Pulmonary artery endothelial cell (primary cell): ENCODE results near the gene ZMIZ2. TPM values are rescaled to one million over a fixed set of nuclear protein-coding genes. Genes with fewer than 3 reads are reported as not detected.
"Not testable (repeated sequence)": the region's sequence is repeated elsewhere in the genome, so short reads cannot be mapped to it uniquely, and the experiment has no call there.

Source experiments
- DNase-seq: peaks from one replicate; pipeline ENCODE4 v3.0.0-alpha.2; 2011; ENCODE audit warnings: low read depth, low spot score
- total RNA-seq: library from RNA; depleted of rRNA; stranded (reverse); fragments of >200 nt; gene quantifications from 2 replicates; pipeline ENCODE4 v1.2.3, GENCODE V29; 2014

ZMIZ2 gene
- total RNA-seq: 10.3 and 10.9 TPM in 2 replicates

- peak; percentile 43 for DNase-seq
Measured at GRCh38 chr7:44748045-44748947, at the start of gene ZMIZ2. TSS of gene ZMIZ2 (plus strand) at chr7:44748847. CDS start at chr7:44756250, 7,403 bp downstream.

GRCh38 chr7:44699598-44699997 is 49.0 kb upstream of the ZMIZ2 start:
- not testable (repeated sequence) for DNase-seq

- no peak for DNase-seq
Measured at GRCh38 chr7:44700322-44700721, 48.3 kb upstream of the ZMIZ2 start.

GRCh38 chr7:44703391-44703790 is 45.3 kb upstream of the ZMIZ2 start:
- not testable (repeated sequence) for DNase-seq

GRCh38 chr7:44703921-44704320 is 44.7 kb upstream of the ZMIZ2 start:
- no peak for DNase-seq

- no peak for DNase-seq
Measured at GRCh38 chr7:44705434-44705833, 43.2 kb upstream of the ZMIZ2 start.

GRCh38 chr7:44706788-44707557 is 41.7 kb upstream of the ZMIZ2 start:
- DNase-seq: no peak

- DNase-seq: no peak
Measured at GRCh38 chr7:44707558-44708230, 41.0 kb upstream of the ZMIZ2 start.

- no peak for DNase-seq
Measured at GRCh38 chr7:44709011-44709915, 39.4 kb upstream of the ZMIZ2 start.

GRCh38 chr7:44709945-44710596 is 38.6 kb upstream of the ZMIZ2 start:
- no peak for DNase-seq

- DNase-seq: no peak
Measured at GRCh38 chr7:44711528-44711927, 37.1 kb upstream of the ZMIZ2 start.

GRCh38 chr7:44712012-44712411 is 36.6 kb upstream of the ZMIZ2 start:
- no peak for DNase-seq

GRCh38 chr7:44713141-44713540 is 35.5 kb upstream of the ZMIZ2 start:
- DNase-seq: no peak

- no peak for DNase-seq
Measured at GRCh38 chr7:44713680-44714335, 34.8 kb upstream of the ZMIZ2 start.

- no peak for DNase-seq
Measured at GRCh38 chr7:44716205-44716604, 32.4 kb upstream of the ZMIZ2 start.

- no peak for DNase-seq
Measured at GRCh38 chr7:44720301-44720700, 28.3 kb upstream of the ZMIZ2 start.

GRCh38 chr7:44724276-44724675 is 24.4 kb upstream of the ZMIZ2 start:
- DNase-seq: no peak

GRCh38 chr7:44726250-44726649 is 22.4 kb upstream of the ZMIZ2 start:
- DNase-seq: not testable (repeated sequence)

GRCh38 chr7:44727158-44727936 is 21.3 kb upstream of the ZMIZ2 start:
- peak; percentile 44 for DNase-seq
